IPS-18a (cell line): ENCODE data around the gene FN3KRP.

Experiments
- H3K27ac ChIP-seq: one replicate; pipeline ENCODE4 v1.5.1; 2013; ENCODE audit warnings: low read length
- H3K27me3 ChIP-seq: one replicate; pipeline ENCODE4 v1.6.1; 2013; ENCODE audit warnings: mild to moderate bottlenecking, low read length; ENCODE audit not compliant: control insufficient read depth, insufficient read depth
- H3K36me3 ChIP-seq: one replicate; pipeline ENCODE4 v1.6.1; 2013; ENCODE audit warnings: low read depth, low read length; ENCODE audit not compliant: control insufficient read depth
- H3K4me1 ChIP-seq: one replicate; pipeline ENCODE4 v1.6.1; 2013; ENCODE audit warnings: low read depth, low read length; ENCODE audit not compliant: control insufficient read depth
- H3K4me3 ChIP-seq: one replicate; pipeline ENCODE4 v1.5.1; 2013; ENCODE audit warnings: low read length
- H3K9ac ChIP-seq: one replicate; pipeline ENCODE4 v1.6.1; 2013; ENCODE audit warnings: mild to moderate bottlenecking, low read length, moderate library complexity
- H3K9me3 ChIP-seq: one replicate; pipeline ENCODE4 v1.6.1; 2013; ENCODE audit warnings: low read depth, low read length; ENCODE audit not compliant: control insufficient read depth

FN3KRP gene

DNA sequence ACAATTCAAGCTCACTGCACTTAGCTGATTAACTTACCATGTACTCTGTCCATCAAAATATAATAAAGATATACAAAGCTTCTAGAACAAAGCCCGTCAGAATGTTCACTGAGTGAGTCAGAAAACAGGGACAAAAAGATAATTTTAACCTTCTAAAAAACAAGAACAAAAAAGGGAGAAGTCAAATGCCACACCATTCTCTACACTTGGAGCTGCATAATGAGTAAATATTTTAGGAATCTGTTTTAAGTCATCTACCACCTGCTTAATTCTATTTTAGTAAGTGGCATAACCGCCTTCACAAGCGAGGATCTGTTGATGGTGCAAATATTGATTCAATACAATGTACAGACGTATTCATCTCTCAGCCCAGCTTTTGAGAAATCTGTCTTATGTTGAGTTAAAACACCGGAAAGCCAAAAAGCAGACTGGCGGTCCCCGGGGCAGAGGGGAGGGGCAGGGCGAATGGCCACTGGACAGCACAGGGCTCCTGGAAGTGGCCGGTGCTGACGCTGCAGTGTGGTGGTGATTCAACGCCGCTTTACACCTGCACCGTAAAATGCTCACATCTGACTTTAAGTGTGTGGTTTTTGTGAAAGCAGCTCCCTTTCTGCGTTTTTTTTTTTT, 38.1 kb upstream of the FN3KRP start:
- Histone ChIP-seq H3K9ac (no peak overlapping the region), H3K27ac (no peak overlapping the region)

DNA sequence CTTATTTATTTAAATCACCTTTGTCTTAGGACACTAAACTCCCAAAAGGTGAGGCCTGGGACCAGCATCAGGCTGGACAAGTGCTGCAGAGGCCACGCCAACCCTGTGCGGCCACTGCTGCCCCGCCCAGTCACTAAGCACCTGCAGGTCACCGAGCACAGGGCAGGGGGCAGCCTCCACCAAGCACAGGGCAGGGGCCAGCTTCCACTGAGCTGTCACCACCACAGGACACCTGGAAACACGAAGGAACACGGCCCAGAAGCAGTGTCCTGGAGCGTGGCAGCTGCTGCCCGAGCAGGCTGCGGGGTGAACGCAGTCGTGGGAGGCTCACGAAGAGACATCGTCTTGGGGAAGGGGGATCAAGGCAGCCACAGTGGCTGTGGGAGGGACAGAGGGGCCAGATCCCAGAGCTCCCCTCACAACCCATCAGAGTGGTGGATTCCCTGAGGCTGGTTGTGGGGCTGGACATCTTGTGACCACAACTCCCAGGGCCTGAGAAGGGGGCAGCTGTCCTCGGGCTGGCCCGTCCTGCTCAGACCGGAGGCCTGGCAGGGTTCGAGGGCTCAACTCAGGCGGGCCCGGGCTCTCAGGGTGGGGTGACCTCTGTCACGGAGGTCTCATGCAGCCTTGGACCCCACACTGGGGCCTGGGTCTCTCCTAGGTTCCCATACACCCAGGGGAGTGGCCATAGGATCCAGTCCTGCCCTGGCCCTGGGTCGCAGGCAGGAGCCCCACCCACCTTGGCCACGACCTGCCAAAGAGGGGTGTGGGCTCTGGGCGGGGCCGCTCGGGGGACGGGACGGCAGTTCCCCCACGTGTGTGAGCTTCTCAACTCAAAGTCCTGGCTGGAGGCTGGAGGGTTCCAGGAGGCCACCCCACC, 36.7 kb upstream of the FN3KRP start:
- Histone ChIP-seq H3K4me1 (no peaks in the 10 kb centered on the region), H3K9me3 (no peaks in the 10 kb centered on the region), H3K9ac (no peak overlapping the region), H3K27me3 (no peaks in the 10 kb centered on the region), H3K36me3 (no peaks in the 10 kb centered on the region), H3K4me3 (no peak overlapping the region), H3K27ac (no peak overlapping the region)

More for the DNA sequence above, 38.1 kb upstream of the FN3KRP start:
- Histone ChIP-seq H3K9me3 (no peaks in the 10 kb centered on the region), H3K27me3 (no peaks in the 10 kb centered on the region), H3K4me3 (no peak overlapping the region), H3K36me3 (no peaks in the 10 kb centered on the region), H3K4me1 (no peaks in the 10 kb centered on the region)

DNA sequence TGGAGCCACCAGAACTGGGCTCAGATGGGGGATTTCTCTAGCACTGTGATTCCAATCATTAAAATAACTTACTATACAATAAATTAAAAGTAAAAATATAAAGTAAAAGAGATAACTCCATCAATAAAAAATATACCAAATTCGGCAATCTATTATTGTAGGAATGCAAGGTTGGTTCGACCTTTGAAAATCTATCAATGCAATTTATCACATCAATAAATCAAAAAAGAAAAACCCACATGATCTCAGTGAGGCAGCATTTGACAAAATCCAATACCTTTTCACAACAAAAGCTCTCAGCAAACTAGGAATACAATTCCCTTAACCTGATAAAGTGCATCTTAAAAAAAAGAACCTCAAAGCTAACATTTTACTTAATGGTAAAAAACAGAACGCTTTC, 35.0 kb upstream of the FN3KRP start:
- no peak overlapping the region for H3K27ac ChIP-seq
- no peaks in the 10 kb centered on the region for H3K9me3 ChIP-seq
- H3K4me1 ChIP-seq: no peaks in the 10 kb centered on the region
- H3K4me3 ChIP-seq: no peak overlapping the region
- no peaks in the 10 kb centered on the region for H3K36me3 ChIP-seq
- H3K27me3 ChIP-seq: no peaks in the 10 kb centered on the region
- H3K9ac ChIP-seq: no peak overlapping the region

DNA sequence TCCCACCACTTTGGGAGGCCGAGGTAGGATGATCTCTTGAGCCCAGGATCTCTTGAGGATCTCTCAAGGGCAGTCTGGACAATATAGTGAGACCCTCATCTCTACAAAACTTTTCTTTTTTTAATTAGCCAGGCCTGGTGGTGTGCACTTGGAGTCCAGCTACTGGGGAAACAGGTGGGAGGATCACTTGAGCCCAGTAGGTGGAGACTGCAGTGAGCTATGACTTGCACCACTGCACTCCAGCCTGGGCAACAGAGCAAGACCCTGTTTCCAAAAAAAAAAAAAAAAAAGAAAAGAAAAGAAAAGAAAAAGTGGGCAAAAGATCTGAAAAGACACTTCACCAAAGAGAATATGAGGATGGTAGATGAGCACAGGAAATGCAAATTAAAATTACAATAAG, 33.0 kb upstream of the FN3KRP start:
- H3K9me3 ChIP-seq: no peaks in the 10 kb centered on the region
- H3K27me3 ChIP-seq: no peaks in the 10 kb centered on the region
- H3K27ac ChIP-seq: no peak overlapping the region
- H3K36me3 ChIP-seq: no peaks in the 10 kb centered on the region
- no peaks in the 10 kb centered on the region for H3K4me1 ChIP-seq
- H3K9ac ChIP-seq: no peak overlapping the region
- no peak overlapping the region for H3K4me3 ChIP-seq

DNA sequence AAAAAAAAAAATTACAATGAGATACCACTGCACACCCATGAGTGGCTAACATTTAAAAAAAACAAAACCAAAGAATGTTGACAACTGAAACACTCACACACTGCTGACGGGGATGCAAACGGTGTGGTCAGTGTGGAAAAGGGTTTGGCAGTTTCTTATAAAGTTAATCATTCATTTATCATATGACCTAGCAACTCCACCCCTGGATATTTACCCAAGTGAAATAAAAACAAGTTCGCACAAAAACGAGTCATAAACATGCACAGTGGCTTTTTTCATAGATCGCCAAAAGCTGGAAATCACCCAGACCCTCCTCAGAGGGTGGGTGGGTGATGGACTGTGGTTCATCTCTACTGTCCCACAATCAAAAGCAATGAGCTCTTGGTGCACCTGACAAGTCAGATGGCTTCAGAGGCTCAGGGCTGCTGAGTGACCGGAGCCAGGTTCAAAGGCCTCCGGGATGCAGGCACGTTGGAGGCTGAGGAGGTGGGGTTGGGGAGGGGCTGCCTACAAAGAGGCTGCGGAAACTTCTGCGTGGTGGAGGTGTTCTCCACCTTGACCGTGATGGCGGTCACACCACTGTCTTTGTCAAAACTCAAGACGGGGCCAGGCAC, 32.2 kb upstream of the FN3KRP start:
- Histone ChIP-seq H3K4me1 (no peaks in the 10 kb centered on the region), H3K27ac (no peak overlapping the region), H3K27me3 (no peaks in the 10 kb centered on the region), H3K9me3 (no peaks in the 10 kb centered on the region), H3K9ac (no peak overlapping the region), H3K4me3 (no peak overlapping the region), H3K36me3 (no peaks in the 10 kb centered on the region)

- Histone ChIP-seq H3K4me1 (no peaks in the 10 kb centered on the region), H3K4me3 (no peak overlapping the region), H3K9ac (no peak overlapping the region), H3K27me3 (no peaks in the 10 kb centered on the region), H3K9me3 (no peaks in the 10 kb centered on the region), H3K27ac (no peak overlapping the region), H3K36me3 (no peaks in the 10 kb centered on the region)
Observed at GRCh38 chr17:82685291-82685690, 31.2 kb upstream of the FN3KRP start.

DNA sequence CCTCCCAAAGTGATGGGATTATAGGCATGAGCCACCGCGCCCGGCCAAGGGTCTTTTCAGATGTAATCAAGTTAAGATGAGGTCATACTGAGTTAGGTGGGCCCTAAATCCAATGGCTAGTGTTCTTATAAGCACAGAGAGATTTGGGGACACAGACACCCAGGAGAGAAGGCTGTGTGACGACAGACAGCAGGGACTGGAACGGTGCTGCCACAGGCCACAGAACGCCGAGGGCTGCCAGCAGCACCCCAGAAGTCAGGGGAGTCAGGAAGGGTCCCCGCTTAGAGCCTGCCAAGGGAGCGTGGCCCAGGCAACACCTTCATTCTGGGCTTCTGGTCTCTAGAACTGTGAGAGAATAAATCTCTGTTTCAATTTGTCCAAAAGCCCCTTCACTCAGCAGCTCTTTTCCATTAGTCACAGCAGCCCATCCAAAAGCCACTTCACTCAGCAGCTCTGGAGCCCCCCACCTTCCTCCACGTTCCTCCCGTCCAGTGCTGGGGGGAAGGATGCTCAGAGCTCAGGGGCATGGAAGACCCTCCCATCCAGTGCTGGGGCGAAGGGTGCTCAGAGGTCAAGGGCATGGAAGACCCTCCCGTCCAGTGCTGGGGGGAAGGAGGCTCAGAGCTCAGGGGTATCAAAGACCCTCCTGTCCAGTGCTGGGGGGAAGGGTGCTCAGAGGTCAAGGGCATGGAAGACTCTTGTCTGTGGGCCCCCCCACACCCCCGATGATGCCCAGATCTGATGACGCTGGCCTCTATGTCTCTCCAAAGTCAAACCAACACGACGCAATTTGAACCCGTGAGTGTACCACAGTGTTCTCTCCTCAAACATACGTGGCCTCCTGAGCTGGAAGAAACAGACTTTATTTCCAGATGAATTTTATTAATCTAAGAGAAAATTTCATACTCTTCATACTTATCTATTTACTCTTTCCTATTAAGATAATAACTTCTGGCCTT, 29.9 kb upstream of the FN3KRP start:
- H3K4me3 ChIP-seq: no peak overlapping the region
- no peaks in the 10 kb centered on the region for H3K27me3 ChIP-seq
- H3K4me1 ChIP-seq: no peaks in the 10 kb centered on the region
- no peaks in the 10 kb centered on the region for H3K9me3 ChIP-seq
- H3K9ac ChIP-seq: no peak overlapping the region
- no peaks in the 10 kb centered on the region for H3K36me3 ChIP-seq
- no peak overlapping the region for H3K27ac ChIP-seq

- Histone ChIP-seq H3K4me3 (no peak overlapping the region), H3K9ac (no peak overlapping the region), H3K36me3 (no peaks in the 10 kb centered on the region), H3K27me3 (no peaks in the 10 kb centered on the region), H3K27ac (no peak overlapping the region), H3K4me1 (no peaks in the 10 kb centered on the region), H3K9me3 (no peaks in the 10 kb centered on the region)
Observed at GRCh38 chr17:82687375-82687861, 29.1 kb upstream of the FN3KRP start.

DNA sequence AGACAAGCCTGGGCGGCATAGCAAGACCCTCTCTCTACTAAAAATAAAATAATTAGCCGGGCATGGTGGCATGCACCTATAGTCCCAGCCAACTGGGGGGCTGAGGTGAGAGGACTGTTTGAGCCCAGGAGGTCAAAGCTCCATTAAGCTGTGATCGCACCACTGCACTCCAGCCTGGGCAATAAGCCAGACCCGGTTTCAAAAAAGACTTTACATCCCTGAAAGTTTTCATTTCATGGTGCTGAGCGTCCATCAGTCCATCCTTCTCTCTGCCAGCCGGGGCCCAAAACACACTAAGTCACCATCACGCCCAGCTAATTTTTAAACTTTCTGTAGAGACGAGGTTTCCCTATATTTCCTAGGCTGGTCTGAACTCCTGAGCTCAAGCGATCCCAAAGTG, 28.6 kb upstream of the FN3KRP start:
- Histone ChIP-seq H3K9ac (no peak overlapping the region), H3K9me3 (no peaks in the 10 kb centered on the region), H3K27me3 (no peaks in the 10 kb centered on the region), H3K4me1 (no peaks in the 10 kb centered on the region), H3K36me3 (no peaks in the 10 kb centered on the region), H3K27ac (no peak overlapping the region), H3K4me3 (no peak overlapping the region)

DNA sequence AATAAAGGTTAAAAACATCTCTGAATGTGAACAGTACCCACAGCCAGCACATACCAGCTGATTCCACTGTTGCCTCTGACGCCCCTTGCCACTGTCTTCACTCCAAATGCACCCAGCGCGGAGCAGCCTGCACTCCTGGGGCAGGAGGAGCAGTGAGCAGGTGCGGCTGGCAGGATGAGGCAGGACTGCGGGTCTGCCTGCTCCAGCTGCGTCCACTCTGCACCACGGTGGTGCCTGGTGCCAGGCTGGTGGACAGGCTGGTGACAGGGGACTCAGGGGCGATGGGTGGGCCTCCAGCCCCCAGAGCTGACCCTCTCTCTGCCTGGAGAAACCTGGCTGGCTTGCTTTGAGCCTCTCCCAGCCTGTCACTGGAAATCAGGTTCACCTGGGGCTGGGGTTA, 27.4 kb upstream of the FN3KRP start:
- Histone ChIP-seq H3K36me3 (no peaks in the 10 kb centered on the region), H3K9me3 (no peaks in the 10 kb centered on the region), H3K9ac (no peak overlapping the region), H3K4me3 (no peak overlapping the region), H3K27me3 (no peaks in the 10 kb centered on the region), H3K27ac (no peak overlapping the region), H3K4me1 (no peaks in the 10 kb centered on the region)
